Liver (tissue), 9 donors: ENCODE measurements around the gene KLF13. TPM values are rescaled to one million over a fixed set of nuclear protein-coding genes. Genes with fewer than 3 reads are reported as not detected.

Experiments
- DNase-seq: peaks from one replicate; pipeline ENCODE4 v3.0.0-alpha.2; 2017; ENCODE audit warnings: low spot score
- H3K27ac ChIP-seq, 2 donors: one replicate each; pipeline ENCODE4 v1.7.0; 2013; ENCODE audit warnings: inconsistent platforms in 2 of 2, low read length in 2 of 2, control low read depth in 1 of 2, low read depth in 1 of 2, mild to moderate bottlenecking in 1 of 2
- H3K27me3 ChIP-seq, 4 donors: one replicate each; pipeline versions ENCODE4 v1.6.1 to v1.7.0; 2013; ENCODE audit warnings: low read length in 3 of 4, inconsistent platforms in 1 of 4, mild to moderate bottlenecking in 1 of 4, moderate library complexity in 1 of 4; ENCODE audit not compliant: control insufficient read depth in 4 of 4, insufficient read depth in 4 of 4
- H3K36me3 ChIP-seq, 4 donors: one replicate each; pipeline versions ENCODE4 v1.6.1 to v1.7.0; 2013; ENCODE audit warnings: low read length in 3 of 4, mild to moderate bottlenecking in 3 of 4, low read depth in 1 of 4, moderate library complexity in 1 of 4; ENCODE audit not compliant: control insufficient read depth in 4 of 4, insufficient read depth in 3 of 4
- H3K4me1 ChIP-seq, 4 donors: one replicate each; pipeline versions ENCODE4 v1.6.1 to v1.7.0; 2013; ENCODE audit warnings: low read length in 3 of 4, mild to moderate bottlenecking in 3 of 4, moderate library complexity in 1 of 4; ENCODE audit not compliant: control insufficient read depth in 4 of 4, insufficient read depth in 4 of 4
- H3K4me3 ChIP-seq, 3 donors: one replicate each; pipeline versions ENCODE4 v1.6.1 to v1.7.0; 2013; ENCODE audit warnings: low read length in 3 of 3, control low read depth in 1 of 3, low read depth in 1 of 3, mild to moderate bottlenecking in 1 of 3
- H3K9ac ChIP-seq, 2 donors: one replicate each; pipeline ENCODE4 v1.7.0; 2013; ENCODE audit warnings: low read length in 2 of 2, mild to moderate bottlenecking in 2 of 2, moderate library complexity in 2 of 2, control low read depth in 1 of 2, low read depth in 1 of 2
- H3K9me3 ChIP-seq, 4 donors: one replicate each; pipeline versions ENCODE4 v1.6.1 to v1.7.0; 2013; ENCODE audit warnings: low read length in 3 of 4; ENCODE audit not compliant: control insufficient read depth in 4 of 4
- ATF3 ChIP-seq: IDR thresholded peaks from 2 replicates; pipeline ENCODE4 v1.6.1; 2016; ENCODE audit warnings: antibody characterized with exemption
- CTCF ChIP-seq: fragments of 150-350 bp; IDR thresholded peaks from 2 replicates; pipeline ENCODE4 v1.5.1; 2017; ENCODE audit warnings: improper control_type of control experiment, low read depth, low read length; ENCODE audit not compliant: missing input control
- EGR1 ChIP-seq, 2 donors: IDR thresholded peaks; 2 replicates each; pipeline ENCODE4 v1.6.1; 2016 to 2018; ENCODE audit warnings: antibody characterized with exemption in 2 of 2, low read depth in 2 of 2
- FOXA1 ChIP-seq: IDR thresholded peaks from 2 replicates; pipeline ENCODE4 v1.6.1; 2016; ENCODE audit warnings: antibody characterized with exemption
- FOXA2 ChIP-seq: IDR thresholded peaks from 2 replicates; pipeline ENCODE4 v1.6.1; 2016; ENCODE audit warnings: antibody characterized with exemption
- GABPA ChIP-seq, 2 donors: IDR thresholded peaks in 1 of 2; conservative IDR thresholded peaks in 1 of 2; 2 replicates each; pipeline ENCODE4 v1.6.1; 2016; ENCODE audit warnings: antibody characterized with exemption in 2 of 2, mild to moderate bottlenecking in 1 of 2, moderate library complexity in 1 of 2
- HNF4A ChIP-seq, 2 donors: conservative IDR thresholded peaks; 2 replicates each; pipeline ENCODE4 v1.6.1; 2016; ENCODE audit warnings: antibody characterized with exemption in 2 of 2, mild to moderate bottlenecking in 2 of 2
- HNF4G ChIP-seq: IDR thresholded peaks from 2 replicates; pipeline ENCODE4 v1.6.1; 2016; ENCODE audit warnings: antibody characterized with exemption
- JUND ChIP-seq, 2 donors: IDR thresholded peaks; 2 replicates each; pipeline ENCODE4 v1.6.1; 2016; ENCODE audit warnings: antibody characterized with exemption in 2 of 2
- NR2F2 ChIP-seq: IDR thresholded peaks from 2 replicates; pipeline ENCODE4 v1.6.1; 2016; ENCODE audit warnings: antibody characterized with exemption
- RAD21 ChIP-seq, 2 donors: IDR thresholded peaks; 2 replicates each; pipeline ENCODE4 v1.6.1; 2016; ENCODE audit warnings: antibody characterized with exemption in 2 of 2, mild to moderate bottlenecking in 2 of 2
- REST ChIP-seq: IDR thresholded peaks from 2 replicates; pipeline ENCODE4 v1.6.1; 2016; ENCODE audit warnings: antibody characterized with exemption, mild to moderate bottlenecking
- RXRA ChIP-seq, 2 donors: IDR thresholded peaks; 2 replicates each; pipeline ENCODE4 v1.6.1; 2017 to 2018; ENCODE audit warnings: antibody characterized with exemption in 2 of 2, mild to moderate bottlenecking in 1 of 2
- SP1 ChIP-seq: IDR thresholded peaks from 2 replicates; pipeline ENCODE4 v1.6.1; 2018; ENCODE audit warnings: antibody characterized with exemption, mild to moderate bottlenecking
- TAF1 ChIP-seq: conservative IDR thresholded peaks from 2 replicates; pipeline ENCODE4 v1.6.1; 2016; ENCODE audit warnings: antibody characterized with exemption, mild to moderate bottlenecking
- YY1 ChIP-seq: IDR thresholded peaks from 2 replicates; pipeline ENCODE4 v1.6.1; 2016; ENCODE audit warnings: antibody characterized with exemption, mild to moderate bottlenecking
- WGBS: extraction: QIAGEN DNeasy Blood & Tissue Kit; methylation state at CpG from one replicate; pipeline ENCODE4 v1.1.7; 2013; 5-methylcytosine and 5-hydroxymethylcytosine counted together
- polyA plus RNA-seq, 2 donors: library from polyadenylated mRNA; stranded (reverse) in 1 of 2; unstranded in 1 of 2; fragments of 200-250 nt in 1 of 2; fragments of >200 nt in 1 of 2; fragmentation: Nextera tagmentation in 1 of 2; extraction: Ambion mirVana in 1 of 2; gene quantifications; one replicate each; pipeline versions ENCODE4 v1.2.1 to v1.2.3, GENCODE V29; 2013 to 2015
- total RNA-seq, 2 donors: library from RNA; depleted of rRNA; stranded (reverse); fragments of >200 nt; gene quantifications; one replicate each; pipeline ENCODE4 v1.2.3, GENCODE V29; 2014
- TF ChIP-seq, protein P1 (sequence below): IDR thresholded peaks from 2 replicates; pipeline ENCODE4 v1.6.1; 2016; ENCODE audit warnings: antibody characterized with exemption
- TF ChIP-seq, protein P2 (sequence below): IDR thresholded peaks from 2 replicates; pipeline ENCODE4 v1.6.1; 2016; ENCODE audit warnings: antibody characterized with exemption
- donor health status: healthy.
- donor health status: healthy.
- donor health status: healthy.
- donor health status: healthy.
- donor health status: healthy.

KLF13 gene
- total and polyA plus RNA-seq, 4 donors = 17.4 to 77.1 (median 57.5) TPM

DNA sequence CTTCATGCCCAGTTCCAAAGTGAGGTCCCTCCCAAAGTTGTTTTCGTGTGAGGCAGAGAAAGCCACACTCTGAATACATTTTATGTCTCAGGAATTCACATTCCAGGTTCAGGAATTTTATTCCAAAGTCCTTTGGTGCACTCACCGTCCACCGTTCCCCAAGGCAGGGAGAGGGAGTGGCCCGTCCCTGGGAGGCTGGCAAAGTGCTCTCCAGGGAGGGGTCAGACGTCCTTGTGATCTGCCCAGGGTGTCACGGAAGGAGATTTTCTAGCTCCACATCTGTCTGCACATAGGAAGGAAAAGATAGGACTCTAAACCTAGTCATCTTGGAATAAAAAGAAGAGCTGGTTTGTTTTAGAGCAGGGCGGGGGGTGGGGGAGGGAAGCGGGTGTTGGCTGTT is 47.9 kb downstream of the KLF13 start:
- Histone ChIP-seq H3K4me3 (no peak overlapping the region), H3K4me1 (peaks cover 0 to 23% (median 10%) of the 10 kb centered on the region in 4 donors), H3K9me3 (no peaks in the 10 kb centered on the region), H3K27ac (no peak overlapping the region), H3K9ac (no peak overlapping the region), H3K36me3 (peaks cover 3 to 10% (median 6%) of the 10 kb centered on the region in 4 donors), H3K27me3 (no peaks in the 10 kb centered on the region)
- 69% methylated on average over 8 of the region's 8 CpGs for WGBS
- TF ChIP-seq, protein P1, sequence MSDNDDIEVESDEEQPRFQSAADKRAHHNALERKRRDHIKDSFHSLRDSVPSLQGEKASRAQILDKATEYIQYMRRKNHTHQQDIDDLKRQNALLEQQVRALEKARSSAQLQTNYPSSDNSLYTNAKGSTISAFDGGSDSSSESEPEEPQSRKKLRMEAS = no peak
- no peak for TF ChIP-seq TAF1
- TF ChIP-seq HNF4G = no peak
- TF ChIP-seq YY1 = no peak
- no peak for TF ChIP-seq SP1
- TF ChIP-seq ATF3 = no peak
- no peak for TF ChIP-seq NR2F2
- no peak for TF ChIP-seq HNF4A (conservative IDR thresholded peaks at IDR 0.05)
- no peak for TF ChIP-seq CTCF
- no peak for TF ChIP-seq GABPA (IDR thresholded peaks at IDR 0.05 in 1 of 2, conservative IDR thresholded peaks at IDR 0.05 in 1 of 2)
- TF ChIP-seq, protein P2, sequence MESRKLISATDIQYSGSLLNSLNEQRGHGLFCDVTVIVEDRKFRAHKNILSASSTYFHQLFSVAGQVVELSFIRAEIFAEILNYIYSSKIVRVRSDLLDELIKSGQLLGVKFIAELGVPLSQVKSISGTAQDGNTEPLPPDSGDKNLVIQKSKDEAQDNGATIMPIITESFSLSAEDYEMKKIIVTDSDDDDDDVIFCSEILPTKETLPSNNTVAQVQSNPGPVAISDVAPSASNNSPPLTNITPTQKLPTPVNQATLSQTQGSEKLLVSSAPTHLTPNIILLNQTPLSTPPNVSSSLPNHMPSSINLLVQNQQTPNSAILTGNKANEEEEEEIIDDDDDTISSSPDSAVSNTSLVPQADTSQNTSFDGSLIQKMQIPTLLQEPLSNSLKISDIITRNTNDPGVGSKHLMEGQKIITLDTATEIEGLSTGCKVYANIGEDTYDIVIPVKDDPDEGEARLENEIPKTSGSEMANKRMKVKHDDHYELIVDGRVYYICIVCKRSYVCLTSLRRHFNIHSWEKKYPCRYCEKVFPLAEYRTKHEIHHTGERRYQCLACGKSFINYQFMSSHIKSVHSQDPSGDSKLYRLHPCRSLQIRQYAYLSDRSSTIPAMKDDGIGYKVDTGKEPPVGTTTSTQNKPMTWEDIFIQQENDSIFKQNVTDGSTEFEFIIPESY = no peak
- no peak for TF ChIP-seq FOXA1
- TF ChIP-seq EGR1 (IDR thresholded peaks at IDR 0.05; ENCODE audit: low read depth in 2 of 2) = no peak
- TF ChIP-seq REST = no peak
- DNase-seq = no peak

DNA sequence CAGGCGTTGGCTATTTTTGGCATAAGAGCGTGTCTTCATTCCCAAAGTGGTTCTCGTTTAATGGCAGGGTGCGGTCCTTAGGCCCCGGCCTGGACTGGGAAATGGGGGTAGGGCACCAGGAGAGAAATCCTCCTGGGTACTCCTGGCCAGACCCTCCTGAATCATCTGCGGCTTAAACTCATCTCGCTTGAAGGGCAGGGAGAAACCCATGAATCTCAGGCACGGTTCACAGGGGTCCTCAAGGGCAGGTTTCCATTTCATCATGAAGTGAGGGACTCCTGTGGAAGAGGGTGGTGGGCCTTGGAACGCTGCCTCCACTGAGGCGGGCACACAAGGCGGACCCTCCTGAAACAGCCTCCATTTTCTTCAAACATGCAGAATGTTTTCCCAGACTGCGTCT is 48.4 kb downstream of the KLF13 start:
- H3K9me3 ChIP-seq = no peaks in the 10 kb centered on the region
- 93% methylated on average over 12 of the region's 12 CpGs for WGBS
- peaks cover 3 to 10% (median 6%) of the 10 kb centered on the region in 4 donors for H3K36me3 ChIP-seq
- DNase-seq = no peak
- no peak overlapping the region for H3K9ac ChIP-seq
- no peaks in the 10 kb centered on the region for H3K27me3 ChIP-seq
- no peak overlapping the region for H3K4me3 ChIP-seq
- TF ChIP-seq NR2F2 (no peak), HNF4A (conservative IDR thresholded peaks at IDR 0.05) (no peak), GABPA (IDR thresholded peaks at IDR 0.05 in 1 of 2, conservative IDR thresholded peaks at IDR 0.05 in 1 of 2) (no peak), JUND (IDR thresholded peaks at IDR 0.05) (no peak), FOXA2 (no peak), RXRA (IDR thresholded peaks at IDR 0.05) (no peak), REST (no peak), RAD21 (IDR thresholded peaks at IDR 0.05) (no peak), YY1 (no peak), EGR1 (IDR thresholded peaks at IDR 0.05; ENCODE audit: low read depth in 2 of 2) (no peak)
- TF ChIP-seq, protein P2 = no peak
- TF ChIP-seq, protein P1 = no peak
- peaks cover 0 to 20% (median 10%) of the 10 kb centered on the region in 4 donors for H3K4me1 ChIP-seq
- no peak overlapping the region for H3K27ac ChIP-seq
